Measurements from ENCODE around the gene JUN.

Gene JUN

DNA sequence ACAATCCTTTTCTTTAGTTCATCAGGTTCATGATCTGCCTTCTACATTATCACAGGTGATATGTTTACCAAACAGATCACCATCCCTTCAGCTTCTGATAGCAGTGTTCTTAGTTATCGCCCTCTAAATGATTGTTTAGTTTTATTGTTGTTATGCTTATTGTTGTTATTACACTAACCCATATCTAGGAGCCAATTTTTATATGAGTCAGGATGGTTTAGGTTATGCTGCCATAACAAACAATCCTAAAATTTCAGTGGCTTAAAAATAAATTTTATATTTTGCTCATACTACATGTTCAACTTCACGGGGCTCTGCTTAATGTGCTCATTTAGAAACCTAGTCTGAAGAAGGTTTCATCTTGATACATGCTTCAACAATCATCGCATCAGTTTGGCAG, 4.4 kb upstream of the JUN start:
- no peak overlapping the region for H3K4me3 ChIP-seq (ENCODE audit: low read length)
- no peak for DNase-seq (ENCODE audit: low read depth)
- TF ChIP-seq CTCF (conservative IDR thresholded peaks at IDR 0.05; ENCODE audit: low read length): no peak

GRCh38 chr1:58786927-58787245, 3.0 kb upstream of the JUN start:
- H3K4me3 ChIP-seq (ENCODE audit: low read length): no peak overlapping the region
- no peak for TF ChIP-seq CTCF (conservative IDR thresholded peaks at IDR 0.05; ENCODE audit: low read length)
- no peak for DNase-seq (ENCODE audit: low read depth)

GRCh38 chr1:58786184-58786926, 2.5 kb upstream of the JUN start:
- H3K4me3 ChIP-seq (ENCODE audit: low read length): no peak overlapping the region
- TF ChIP-seq CTCF (conservative IDR thresholded peaks at IDR 0.05; ENCODE audit: low read length): no peak
- DNase-seq (ENCODE audit: low read depth): peak; percentile 74

DNA sequence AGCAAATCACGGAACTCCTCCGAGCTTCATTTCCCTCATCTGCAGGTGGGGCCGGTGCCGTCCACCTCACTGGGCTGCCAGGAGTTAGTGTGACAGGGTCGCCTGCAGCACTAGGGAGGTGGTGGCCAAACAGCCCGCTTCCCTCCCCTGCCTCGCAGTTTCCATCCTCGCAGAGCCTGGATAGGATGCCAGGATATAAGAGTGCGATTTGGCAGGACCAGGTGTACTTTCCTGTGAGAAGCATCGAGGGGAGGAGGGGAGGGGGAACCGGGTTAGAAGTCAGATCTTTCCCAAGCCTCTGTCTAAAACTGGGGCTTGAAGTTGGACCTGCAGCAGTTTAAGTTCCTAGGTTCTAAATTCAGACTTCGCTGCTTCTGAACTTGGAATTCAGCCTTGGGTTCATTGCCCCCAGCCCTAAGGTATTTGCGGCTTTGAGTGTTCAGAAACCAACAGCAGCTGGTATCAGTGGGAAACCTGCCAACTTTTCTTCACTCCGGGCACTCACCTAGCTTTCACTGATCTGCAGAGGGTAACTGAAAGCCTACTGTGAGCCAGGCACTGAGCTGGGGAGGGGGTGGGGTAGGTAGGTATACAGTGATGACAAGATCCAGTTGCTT, 1.7 kb upstream of the JUN start:
- DNase-seq (ENCODE audit: low read depth): peak; percentile 70
- peak overlapping the region; percentile 88 for H3K4me3 ChIP-seq (ENCODE audit: low read length)
- no peak for TF ChIP-seq CTCF (conservative IDR thresholded peaks at IDR 0.05; ENCODE audit: low read length)

GRCh38 chr1:58784758-58785441, 1.1 kb upstream of the JUN start:
- peak overlapping the region; percentile 88 for H3K4me3 ChIP-seq (ENCODE audit: low read length)
- peak; percentile 81 for TF ChIP-seq CTCF (conservative IDR thresholded peaks at IDR 0.05; ENCODE audit: low read length)
- peak; percentile 97 for DNase-seq (ENCODE audit: low read depth)

DNA sequence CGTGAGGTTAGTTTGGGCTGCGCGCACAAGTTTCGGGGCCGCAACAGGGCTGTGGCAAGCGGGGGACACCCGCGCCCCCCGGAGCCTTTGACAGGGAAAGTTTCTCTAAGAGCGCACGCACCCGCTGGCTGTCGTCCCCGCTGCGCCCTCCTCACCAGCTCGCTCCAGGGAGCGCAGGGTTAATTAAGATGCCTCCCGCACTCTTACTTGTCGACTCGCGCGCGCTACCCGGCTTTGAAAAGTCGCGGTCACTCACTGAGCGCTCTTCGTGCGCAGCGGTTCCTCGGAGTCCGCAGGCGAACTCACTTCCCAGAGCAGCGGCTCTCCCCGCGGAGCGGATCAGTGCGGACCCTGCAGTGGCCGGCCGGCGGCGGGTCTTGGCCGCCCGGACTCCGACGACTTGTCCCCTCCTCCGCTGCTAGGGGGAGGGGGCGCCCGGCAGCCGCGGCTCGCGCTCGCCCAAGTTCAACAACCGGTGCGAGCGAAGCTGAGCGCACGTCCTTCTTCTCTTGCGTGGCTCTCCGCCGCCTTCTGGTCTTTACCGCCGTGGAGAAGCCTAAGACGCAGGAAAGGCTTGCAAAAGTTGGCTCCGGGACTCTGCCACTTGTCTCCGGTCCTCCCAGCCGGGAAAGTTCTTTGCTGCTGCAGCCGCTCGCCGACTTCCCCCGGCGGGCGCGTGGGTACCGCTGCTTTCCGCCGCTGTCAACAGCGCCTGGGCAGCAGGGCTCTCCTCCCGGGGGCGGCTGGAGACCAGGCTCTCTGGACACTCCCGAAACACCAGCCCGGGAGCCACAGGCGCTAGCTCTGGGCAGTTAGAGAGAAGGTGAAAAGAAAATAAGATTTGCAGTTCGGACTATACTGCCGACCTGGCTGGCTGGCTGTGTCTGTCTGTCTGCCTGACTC, 506 bp downstream of the JUN start:
- peak overlapping the region; percentile 99 for H3K4me3 ChIP-seq (ENCODE audit: low read length)
- no peak for TF ChIP-seq CTCF (conservative IDR thresholded peaks at IDR 0.05; ENCODE audit: low read length)
- peak; percentile 59 for DNase-seq (ENCODE audit: low read depth)
